GM21528 (cell line): ENCODE results near the gene SPOPL.
"Not testable (repeated sequence)": the region's sequence is repeated elsewhere in the genome, so short reads cannot be mapped to it uniquely, and the experiment has no call there.

ENCODE experiments used
- ATAC-seq: cut with Tn5 transposase; IDR thresholded peaks from one replicate; pipeline ENCODE4 v1.9.1; 2021; ENCODE audit warnings: mild to moderate bottlenecking, moderate library complexity; ENCODE audit not compliant: unreplicated experiment, low FRiP score

The SPOPL gene

GRCh38 chr2:138522556-138522955 is 21.0 kb downstream of the SPOPL start:
- peak; percentile 75 for ATAC-seq

DNA sequence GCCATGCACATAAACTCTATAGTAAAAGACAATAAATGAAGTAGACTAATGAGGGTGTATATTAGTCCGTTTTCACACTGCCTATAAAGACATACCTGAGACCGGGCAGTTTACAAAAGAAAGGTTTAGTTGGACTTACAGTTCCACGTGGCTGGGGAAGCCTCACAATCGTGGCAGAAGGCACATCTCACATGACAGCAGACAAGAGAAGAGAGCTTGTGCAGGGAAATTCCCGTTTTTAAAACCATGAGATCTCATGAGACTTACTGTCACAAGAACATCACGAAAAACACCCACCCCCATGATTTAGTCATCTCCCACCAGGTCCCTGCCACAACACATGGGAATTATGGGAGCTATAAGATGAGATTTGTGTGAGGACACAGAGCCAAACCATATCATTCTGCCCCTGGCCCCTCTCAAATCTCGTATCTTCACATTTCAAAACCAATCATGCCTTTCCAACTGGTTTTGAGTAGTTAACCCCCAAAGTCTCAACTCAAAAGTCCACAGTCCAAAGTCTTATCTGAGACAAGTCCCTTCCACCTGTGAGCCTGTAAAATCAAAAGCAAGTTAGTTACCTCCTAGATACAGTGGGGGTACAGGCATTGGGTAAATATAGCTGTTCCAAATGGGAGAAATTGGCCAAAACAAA is 21.6 kb downstream of the SPOPL start:
- ATAC-seq = peak; percentile 64

DNA sequence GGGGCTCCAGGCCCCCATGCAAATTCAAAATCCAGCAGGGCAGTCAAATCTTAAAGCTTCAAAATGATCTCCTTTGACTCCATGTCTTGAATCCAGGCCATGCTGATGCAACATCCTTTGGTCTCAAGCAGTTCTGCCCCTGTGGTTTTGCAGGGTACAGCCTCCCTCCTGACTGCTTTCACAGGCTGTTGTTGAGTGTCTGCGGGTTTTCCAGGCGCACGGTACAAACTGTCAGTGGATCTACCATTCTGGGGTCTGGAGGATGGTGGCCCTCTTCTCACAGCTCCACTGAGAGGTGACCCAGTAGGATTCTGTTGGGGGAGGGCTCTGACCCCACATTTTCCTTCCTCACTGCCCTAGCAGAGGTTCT is 22.1 kb downstream of the SPOPL start:
- not testable (repeated sequence) for ATAC-seq

GRCh38 chr2:138524353-138524752 is 22.8 kb downstream of the SPOPL start:
- ATAC-seq = not testable (repeated sequence)

- no peak for ATAC-seq
These were observed 30.3 kb downstream of the SPOPL start for GRCh38 chr2:138531913-138532312.

GRCh38 chr2:138534791-138535190 is 33.2 kb downstream of the SPOPL start:
- ATAC-seq = no peak

GRCh38 chr2:138536302-138536701 is 34.7 kb downstream of the SPOPL start:
- no peak for ATAC-seq

DNA sequence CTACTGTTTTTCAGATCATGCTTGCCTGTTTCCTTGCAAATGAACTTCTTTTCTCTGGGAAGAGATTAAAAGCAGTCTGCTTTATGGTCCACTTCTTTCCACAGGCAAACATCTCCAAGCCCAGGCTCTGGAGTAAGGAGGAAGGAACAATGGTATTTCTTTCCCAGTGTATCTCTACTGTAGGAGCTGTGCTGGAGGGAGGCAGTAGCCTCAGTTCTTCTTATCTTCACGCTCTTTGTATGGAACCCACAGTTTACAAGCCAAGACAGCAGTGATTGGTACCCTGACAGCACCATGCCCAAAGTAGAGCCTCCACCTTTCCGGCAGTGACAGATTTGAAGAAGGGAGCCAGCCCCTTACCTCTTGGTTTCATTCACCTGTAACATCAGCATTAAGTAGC is 35.2 kb downstream of the SPOPL start:
- ATAC-seq = no peak

DNA sequence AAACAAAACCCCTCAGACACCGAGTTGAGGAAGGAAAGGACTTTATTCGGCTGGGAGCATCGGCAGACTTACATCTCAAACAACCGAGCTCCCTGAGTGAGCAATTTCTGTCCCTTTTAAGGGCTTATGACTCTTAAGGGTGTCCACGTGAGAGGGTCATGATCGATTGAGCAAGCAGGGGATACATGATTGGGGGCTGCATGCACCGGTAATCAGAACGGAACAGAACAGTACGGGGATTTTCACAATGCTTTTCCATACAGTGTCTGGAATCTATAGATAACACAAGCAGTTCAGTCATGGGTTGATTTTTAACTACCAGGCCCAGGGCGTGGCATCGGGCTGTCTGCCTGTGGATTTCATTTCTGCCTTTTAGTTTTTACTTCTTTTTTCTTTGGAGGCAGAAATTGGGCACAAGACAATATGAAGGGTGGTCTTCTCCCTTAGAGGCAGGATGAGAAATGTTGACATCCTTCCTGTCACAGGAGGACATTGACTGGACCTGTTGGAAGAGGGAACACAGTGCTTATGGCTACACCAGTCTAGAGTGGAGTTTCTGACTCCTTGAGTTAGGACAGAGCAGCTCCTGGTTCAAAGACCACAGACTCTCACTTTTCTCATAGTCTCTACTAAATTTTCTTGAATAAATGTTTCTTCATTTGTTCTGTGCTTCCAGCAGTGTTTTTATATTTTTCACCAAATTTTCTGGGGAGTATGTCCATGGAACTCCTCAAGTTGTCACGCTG is 35.8 kb downstream of the SPOPL start:
- no peak for ATAC-seq

- ATAC-seq = not testable (repeated sequence)
These were observed 42.6 kb downstream of the SPOPL start for GRCh38 chr2:138544206-138544605.

- no peak for ATAC-seq
These were observed 47.2 kb downstream of the SPOPL start for GRCh38 chr2:138548796-138549195.

GRCh38 chr2:138550172-138550571 is 48.6 kb downstream of the SPOPL start:
- no peak for ATAC-seq

DNA sequence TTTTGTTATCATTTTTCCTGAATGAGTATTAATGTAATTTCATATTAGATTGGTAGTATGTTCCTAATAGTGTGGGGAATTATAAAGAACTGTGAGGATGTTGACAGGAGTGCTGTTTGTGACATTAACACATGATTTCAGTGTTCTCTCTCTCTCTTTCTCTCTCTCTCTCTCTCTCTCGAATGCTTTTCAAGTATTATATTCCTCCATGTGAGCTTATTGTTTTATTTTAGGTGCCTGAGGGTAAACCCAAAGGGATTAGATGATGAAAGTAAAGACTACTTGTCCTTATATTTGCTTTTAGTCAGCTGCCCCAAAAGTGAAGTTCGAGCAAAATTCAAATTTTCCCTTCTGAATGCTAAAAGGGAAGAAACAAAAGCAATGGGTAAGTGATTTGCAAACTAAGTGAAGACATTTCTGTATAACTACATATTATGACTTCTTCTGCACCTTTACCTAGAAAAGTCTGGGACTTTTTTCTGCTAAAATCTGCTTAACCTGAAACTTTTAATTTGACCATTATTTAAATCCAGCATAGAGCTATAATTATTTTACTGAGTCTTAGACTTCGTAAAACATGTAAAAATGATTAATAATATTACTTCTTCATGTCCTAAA is 49.2 kb downstream of the SPOPL start:
- no peak for ATAC-seq

DNA sequence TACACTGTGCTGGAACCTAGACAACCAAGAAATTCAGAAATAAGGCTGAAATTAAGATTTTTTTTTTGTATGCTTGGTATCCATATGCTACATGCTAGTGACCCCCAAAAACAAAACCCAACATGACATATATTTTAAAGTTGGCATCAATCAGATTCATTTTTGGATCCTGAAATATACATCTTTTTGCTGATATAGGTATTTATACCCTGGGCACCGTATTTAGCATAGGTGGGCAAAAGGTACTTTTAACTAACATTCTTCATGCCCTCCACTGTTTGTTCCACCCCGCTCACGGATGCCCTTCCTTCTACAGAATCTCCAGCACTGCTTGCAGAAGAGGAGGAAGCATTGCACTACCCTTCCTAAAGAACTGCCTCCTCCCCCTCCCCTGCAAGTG is 52.6 kb downstream of the SPOPL start:
- no peak for ATAC-seq

- ATAC-seq = no peak
These were observed 58.1 kb downstream of the SPOPL start for GRCh38 chr2:138559641-138560040.

- no peak for ATAC-seq
These were observed 63.1 kb downstream of the SPOPL start for GRCh38 chr2:138564586-138565229.

GRCh38 chr2:138565230-138565598 is 63.6 kb downstream of the SPOPL start:
- ATAC-seq = no peak

GRCh38 chr2:138572318-138572717 is 70.7 kb downstream of the SPOPL start:
- ATAC-seq = no peak

DNA sequence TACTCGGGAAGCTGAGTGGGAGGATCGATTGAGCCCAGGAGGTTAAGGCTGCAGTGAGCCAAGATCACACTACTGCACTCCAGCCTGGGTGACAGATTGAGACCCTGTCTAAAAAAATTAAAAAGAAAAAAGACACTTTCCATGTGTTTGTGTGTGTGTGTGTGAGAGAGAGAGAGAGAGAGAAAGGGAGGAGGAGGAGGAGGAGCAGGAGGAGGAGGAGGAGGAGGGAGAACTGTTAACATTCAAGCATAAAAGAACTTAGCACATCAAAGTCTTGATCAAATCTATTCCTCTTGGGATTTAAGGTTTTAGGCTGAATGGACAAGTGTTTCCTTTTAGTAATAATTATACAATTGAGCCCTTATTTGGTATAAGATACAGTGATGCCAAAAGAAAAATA is 75.5 kb downstream of the SPOPL start:
- no peak for ATAC-seq

GRCh38 chr2:138579556-138579955 is 78.0 kb downstream of the SPOPL start:
- no peak for ATAC-seq

DNA sequence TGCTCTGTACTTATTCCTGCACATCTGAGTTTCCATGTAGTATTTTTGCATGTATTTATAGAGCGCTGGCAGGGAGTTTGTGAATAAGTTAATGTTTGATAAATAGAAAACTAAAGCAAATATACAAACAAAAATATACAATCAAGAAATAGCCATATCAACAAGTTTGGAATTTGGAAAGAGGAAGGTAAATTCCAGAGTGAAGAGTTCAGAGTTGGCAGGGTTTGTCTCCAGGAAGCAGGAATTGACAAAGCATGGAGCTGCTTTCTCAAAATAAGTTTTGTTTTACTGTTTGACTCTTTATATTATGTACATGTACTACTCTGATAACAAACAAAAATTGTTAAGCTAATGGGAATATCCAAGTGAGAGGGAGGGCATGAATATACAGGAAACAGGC is 80.3 kb downstream of the SPOPL start:
- no peak for ATAC-seq
